GM18868 (cell line): Measurements from ENCODE around the gene FAM83F.
"Not testable (repeated sequence)": the region's sequence is repeated elsewhere in the genome, so short reads cannot be mapped to it uniquely, and the experiment has no call there.

ENCODE experiments used
- ATAC-seq: cut with Tn5 transposase; IDR thresholded peaks from one replicate; pipeline ENCODE4 v1.9.1; 2021; ENCODE audit warnings: mild to moderate bottlenecking, moderate library complexity; ENCODE audit not compliant: unreplicated experiment

The FAM83F gene

GRCh38 chr22:39992088-39992826 is 2.5 kb upstream of the FAM83F start:
- ATAC-seq = no peak

- not testable (repeated sequence) for ATAC-seq
Measured at GRCh38 chr22:39992894-39993293, 1.9 kb upstream of the FAM83F start.

- ATAC-seq = no peak
Measured at GRCh38 chr22:39994041-39994565, 651 bp upstream of the FAM83F start.

- ATAC-seq = no peak
Measured at GRCh38 chr22:39995393-39996252, 869 bp downstream of the FAM83F start.

- ATAC-seq = no peak
Measured at GRCh38 chr22:39996732-39997131, 2.0 kb downstream of the FAM83F start.

- no peak for ATAC-seq
Measured at GRCh38 chr22:39997421-39997820, 2.7 kb downstream of the FAM83F start.

- ATAC-seq = no peak
Measured at GRCh38 chr22:39997939-39998726, 3.4 kb downstream of the FAM83F start.

- ATAC-seq = no peak
Measured at GRCh38 chr22:39999144-39999757, 4.5 kb downstream of the FAM83F start.

- no peak for ATAC-seq
Measured at GRCh38 chr22:40000171-40000570, 5.4 kb downstream of the FAM83F start.

GRCh38 chr22:40001106-40001505 is 6.4 kb downstream of the FAM83F start:
- ATAC-seq = no peak

GRCh38 chr22:40001800-40002577 is 7.2 kb downstream of the FAM83F start:
- no peak for ATAC-seq

- ATAC-seq = no peak
Measured at GRCh38 chr22:40002935-40003715, 8.4 kb downstream of the FAM83F start.

- ATAC-seq = no peak
Measured at GRCh38 chr22:40004836-40005235, 10.1 kb downstream of the FAM83F start.

- ATAC-seq = no peak
Measured at GRCh38 chr22:40006641-40007040, 11.9 kb downstream of the FAM83F start.

GRCh38 chr22:40007853-40008710 is 13.3 kb downstream of the FAM83F start:
- ATAC-seq = no peak

- no peak for ATAC-seq
Measured at GRCh38 chr22:40008726-40009291, 14.1 kb downstream of the FAM83F start.

- ATAC-seq = no peak
Measured at GRCh38 chr22:40009292-40009774, 14.6 kb downstream of the FAM83F start.
